H1 (cell line): Measurements from ENCODE around the gene NTRK1. TPM values are rescaled to one million over a fixed set of nuclear protein-coding genes. Genes with fewer than 3 reads are reported as not detected.

ENCODE experiments used
- CTCF ChIA-PET: fragments of 300-600 bp; sonication (Branson Sonifier 250); formaldehyde crosslinking; loops from one replicate; lab custom pipeline; 2021; ENCODE audit not compliant: partially characterized antibody; lab: Charles Lee
- POLR2A ChIA-PET: fragments of 300-600 bp; sonication (Branson Sonifier 250); formaldehyde crosslinking; loops from one replicate; lab custom pipeline; 2021; ENCODE audit warnings: inconsistent platforms; ENCODE audit not compliant: partially characterized antibody; lab: Charles Lee
- DNase-seq, 2 experiments: peaks; one replicate each; pipeline versions ENCODE4 v3.0.0 to v3.0.0-alpha.2; 2010 to 2022; ENCODE audit warnings: low spot score in 2 of 2, low read depth in 1 of 2, mixed read lengths in 1 of 2
- FAIRE-seq: peaks from 2 replicates; lab custom pipeline; 2011; peaks lifted over from hg19 to GRCh38; lab: Jason Lieb, UNC
- H2AFZ ChIP-seq: 2 replicates; pipeline ENCODE4 v1.8.1; 2012; ENCODE audit warnings: low read length, inconsistent platforms
- H2AK5ac ChIP-seq: 2 replicates; pipeline ENCODE4 v1.6.1; 2013; ENCODE audit warnings: low read depth, low read length
- H2BK120ac ChIP-seq: replicated peaks from 2 replicates; pipeline ENCODE3; 2013; ENCODE audit warnings: low read depth, low read length, inconsistent platforms
- H2BK12ac ChIP-seq: 2 replicates; pipeline ENCODE4 v1.6.1; 2013; ENCODE audit warnings: low read depth, low read length
- H2BK15ac ChIP-seq: 2 replicates; pipeline ENCODE4 v1.6.1; 2013; ENCODE audit warnings: low read length
- H2BK20ac ChIP-seq: 2 replicates; pipeline ENCODE4 v1.6.1; 2013; ENCODE audit warnings: low read length
- H2BK5ac ChIP-seq: 2 replicates; pipeline ENCODE4 v1.6.1; 2013; ENCODE audit warnings: low read depth, low read length
- H3K14ac ChIP-seq: 2 replicates; pipeline ENCODE4 v1.6.1; 2013; ENCODE audit warnings: inconsistent platforms; ENCODE audit not compliant: insufficient read length
- H3K18ac ChIP-seq: 2 replicates; pipeline ENCODE4 v1.6.1; 2013; ENCODE audit warnings: low read length; ENCODE audit errors: extremely low read depth
- H3K23ac ChIP-seq: 2 replicates; pipeline ENCODE4 v1.6.1; 2013; ENCODE audit warnings: inconsistent platforms; ENCODE audit not compliant: insufficient read length
- H3K23me2 ChIP-seq: 2 replicates; pipeline ENCODE4 v1.6.1; 2013; ENCODE audit warnings: low read depth, low read length
- H3K27ac ChIP-seq: 2 replicates; pipeline ENCODE4 v1.6.1; 2011; ENCODE audit warnings: low read depth, low read length, inconsistent platforms
- H3K27me3 ChIP-seq, 4 experiments: replicated peaks in 1 of 4; 1 replicate in 1 of 4; 2 replicates in 3 of 4; pipeline versions ENCODE4 v1.6.1 to v1.8.1; 2011 to 2013; ENCODE audit warnings: low read length in 3 of 4, mild to moderate bottlenecking in 3 of 4, inconsistent platforms in 2 of 4, mixed read lengths in 2 of 4, moderate library complexity in 1 of 4; ENCODE audit not compliant: control insufficient read depth in 3 of 4, insufficient read depth in 3 of 4; ENCODE audit errors: extremely low read depth in 1 of 4
- H3K36me3 ChIP-seq, 4 experiments: 2 replicates each; pipeline versions ENCODE4 v1.6.1 to v1.8.1; 2011 to 2013; ENCODE audit warnings: mild to moderate bottlenecking in 4 of 4, low read length in 3 of 4, moderate library complexity in 2 of 4, control low read depth in 1 of 4, inconsistent platforms in 1 of 4; ENCODE audit not compliant: insufficient read depth in 4 of 4, control insufficient read depth in 2 of 4
- H3K4ac ChIP-seq: replicated peaks from 2 replicates; pipeline ENCODE3; 2013; ENCODE audit warnings: low read length, low read depth, mixed read lengths, inconsistent platforms; ENCODE audit not compliant: insufficient read length
- H3K4me1 ChIP-seq, 4 experiments: replicated peaks in 1 of 4; 1 replicate in 1 of 4; 2 replicates in 3 of 4; pipeline versions ENCODE4 v1.6.1 to v1.8.1; 2011 to 2013; ENCODE audit warnings: low read length in 3 of 4, inconsistent platforms in 2 of 4, mixed read lengths in 1 of 4; ENCODE audit not compliant: insufficient read depth in 4 of 4, control insufficient read depth in 3 of 4
- H3K4me2 ChIP-seq, 2 experiments: 2 replicates each; pipeline versions ENCODE4 v1.6.1 to v1.8.1; 2011 to 2013; ENCODE audit warnings: low read depth in 2 of 2, low read length in 2 of 2, control low read depth in 1 of 2, inconsistent platforms in 1 of 2, mild to moderate bottlenecking in 1 of 2; ENCODE audit not compliant: insufficient read depth in 1 of 2
- H3K4me3 ChIP-seq, 4 experiments: fragments of 200-600, 300-600 bp in 1 of 4; sonication (generic), shearing (Covaris generic), sonication (Bioruptor Twin) in 1 of 4; 2 replicates each; pipeline versions ENCODE4 v1.5.1 to v1.8.1; 2011 to 2016; ENCODE audit warnings: low read length in 4 of 4, low read depth in 3 of 4, control low read depth in 2 of 4, inconsistent platforms in 2 of 4, mild to moderate bottlenecking in 2 of 4, mixed read lengths in 1 of 4, moderate library complexity in 1 of 4; ENCODE audit not compliant: insufficient read depth in 2 of 4; ENCODE audit errors: extremely low read depth in 1 of 4
- H3K56ac ChIP-seq: replicated peaks from 2 replicates; pipeline ENCODE3; 2013; ENCODE audit warnings: low read depth, mild to moderate bottlenecking, mixed read lengths, low read length, inconsistent platforms; ENCODE audit not compliant: insufficient read length
- H3K79me1 ChIP-seq: 2 replicates; pipeline ENCODE4 v1.6.1; 2013; ENCODE audit warnings: low read depth, low read length, control low read depth
- H3K79me2 ChIP-seq, 2 experiments: 2 replicates each; pipeline versions ENCODE4 v1.6.1 to v1.8.1; 2012 to 2013; ENCODE audit warnings: low read length in 2 of 2, mild to moderate bottlenecking in 2 of 2, inconsistent platforms in 1 of 2; ENCODE audit not compliant: insufficient read depth in 2 of 2, control insufficient read depth in 1 of 2
- H3K9ac ChIP-seq, 4 experiments: replicated peaks in 1 of 4; 1 replicate in 1 of 4; 2 replicates in 3 of 4; pipeline versions ENCODE4 v1.6.1 to v1.8.1; 2011 to 2013; ENCODE audit warnings: low read depth in 3 of 4, low read length in 3 of 4, control low read depth in 2 of 4, mild to moderate bottlenecking in 2 of 4, moderate library complexity in 2 of 4, inconsistent platforms in 1 of 4; ENCODE audit errors: extremely low read depth in 1 of 4
- H3K9me3 ChIP-seq, 2 experiments: 2 replicates each; pipeline versions ENCODE4 v1.6.1 to v1.8.1; 2012 to 2013; ENCODE audit warnings: mild to moderate bottlenecking in 2 of 2, moderate library complexity in 2 of 2, control low read depth in 1 of 2, inconsistent platforms in 1 of 2, low read depth in 1 of 2, low read length in 1 of 2, mixed read lengths in 1 of 2; ENCODE audit not compliant: insufficient read depth in 2 of 2
- H4K20me1 ChIP-seq, 2 experiments: replicated peaks in 1 of 2; 2 replicates each; pipeline versions ENCODE3 to v1.8.1; 2011 to 2013; ENCODE audit warnings: inconsistent platforms in 2 of 2, low read length in 2 of 2, mild to moderate bottlenecking in 1 of 2; ENCODE audit not compliant: insufficient read depth in 2 of 2, control insufficient read depth in 1 of 2
- H4K5ac ChIP-seq: 2 replicates; pipeline ENCODE4 v1.6.1; 2013; ENCODE audit warnings: low read length, low read depth, mixed read lengths, inconsistent platforms; ENCODE audit not compliant: insufficient read length
- H4K8ac ChIP-seq: 2 replicates; pipeline ENCODE4 v1.8.0; 2013; ENCODE audit warnings: mild to moderate bottlenecking, moderate library complexity, low read length, inconsistent platforms; ENCODE audit not compliant: insufficient read depth; ENCODE audit errors: extremely low read depth
- H4K91ac ChIP-seq: replicated peaks from 2 replicates; pipeline ENCODE3; 2013; ENCODE audit warnings: low read length, mixed read lengths, inconsistent platforms; ENCODE audit not compliant: insufficient read length
- BACH1 ChIP-seq: IDR thresholded peaks from 2 replicates; pipeline ENCODE4 v1.6.1; 2012; ENCODE audit warnings: low read length, improper control_type of control experiment
- CHD1 ChIP-seq: IDR thresholded peaks from 2 replicates; pipeline ENCODE4 v1.6.1; 2012; ENCODE audit warnings: low read depth, low read length, improper control_type of control experiment
- NANOG ChIP-seq: IDR thresholded peaks from 2 replicates; pipeline ENCODE4 v1.6.1; 2011; ENCODE audit warnings: low read length, low read depth, mild to moderate bottlenecking, inconsistent platforms; ENCODE audit not compliant: insufficient read depth, poor library complexity, severe bottlenecking
- NRF1 ChIP-seq: IDR thresholded peaks from 2 replicates; pipeline ENCODE4 v1.6.1; 2011; ENCODE audit warnings: mild to moderate bottlenecking, low read depth, low read length, improper control_type of control experiment
- RFX5 ChIP-seq: IDR thresholded peaks from 2 replicates; pipeline ENCODE4 v1.6.1; 2011; ENCODE audit warnings: low read depth, low read length, improper control_type of control experiment, borderline replicate concordance
- RNF2 ChIP-seq: fragments of 200-900, 300-1000 bp; sonication (generic); IDR thresholded peaks from 2 replicates; pipeline ENCODE4 v1.7.1; 2016; ENCODE audit warnings: borderline replicate concordance, low read depth, mild to moderate bottlenecking, antibody characterized with exemption, low read length; ENCODE audit not compliant: poor library complexity, severe bottlenecking; ENCODE audit errors: missing control alignments
- RXRA ChIP-seq: IDR thresholded peaks from 2 replicates; pipeline ENCODE4 v1.6.1; 2011; ENCODE audit warnings: low read depth, mild to moderate bottlenecking, low read length, moderate library complexity; ENCODE audit not compliant: insufficient read depth
- TCF12 ChIP-seq: IDR thresholded peaks from 2 replicates; pipeline ENCODE4 v1.6.1; 2011; ENCODE audit warnings: low read depth, mild to moderate bottlenecking, low read length
- TEAD4 ChIP-seq: IDR thresholded peaks from 2 replicates; pipeline ENCODE4 v1.6.1; 2012; ENCODE audit warnings: low read depth, low read length, inconsistent platforms, mixed read lengths
- USF2 ChIP-seq: IDR thresholded peaks from 2 replicates; pipeline ENCODE4 v1.6.1; 2011; ENCODE audit warnings: low read length, improper control_type of control experiment
- WGBS, 2 experiments: shearing (Covaris generic) in 1 of 2; methylation state at CpG; one replicate each; pipeline versions ENCODE4 v1.1.6 to v1.1.7; 2013 to 2015; ENCODE audit warnings: low lambda C conversion rate in 2 of 2, mixed read lengths in 2 of 2, inconsistent platforms in 1 of 2, low coverage in 1 of 2, missing lambda C conversion rate in 1 of 2; ENCODE audit not compliant: insufficient replicate concordance in 2 of 2, insufficient coverage in 1 of 2, insufficient read length in 1 of 2; ENCODE audit errors: extremely low coverage in 1 of 2, missing lambda C conversion rate in 1 of 2; 5-methylcytosine and 5-hydroxymethylcytosine counted together
- polyA plus RNA-seq, 7 experiments: library from polyadenylated mRNA; depleted of rRNA in 3 of 7; stranded (reverse) in 5 of 7; unstranded in 2 of 7; fragments of >200 nt in 5 of 7; fragments of 200-250 nt in 2 of 7; gene quantifications; 1 replicate in 5 of 7; 2 replicates in 1 of 7; 4 replicates in 1 of 7; pipeline versions ENCODE4 v1.2.1 to v1.2.3, GENCODE V29; 2011 to 2013; ENCODE audit warnings: missing spikeins in 2 of 7, mixed read lengths in 2 of 7
- total RNA-seq: library from RNA; stranded (reverse); fragmentation: NEBNext Ultra II Directional; extraction: Animal tissue kit (Norgen Biotek cat#: 25700); gene quantifications from 2 replicates; pipeline ENCODE4 v1.2.1, GENCODE V29; 2021

The NTRK1 gene
- total and polyA plus RNA-seq, 2 of the 8 experiments (the other 6 are each of a cell fraction or from before 2014, with no cell fraction given): 0.12 to 0.24 TPM

GRCh38 chr1:156839426-156840109, 21.1 kb upstream of the NTRK1 start:
- FAIRE-seq (no peak), DNase-seq (no peak)
- Histone ChIP-seq H3K79me2 (no peaks in the 10 kb centered on the region), H3K79me1 (no peaks in the 10 kb centered on the region), H3K9ac (no peak overlapping the region), H3K23me2 (no peaks in the 10 kb centered on the region), H3K18ac (no peak overlapping the region), H3K4ac (no peak overlapping the region), H3K9me3 (no peaks in the 10 kb centered on the region), H3K27me3 (peaks cover 14 to 29% (median 27%) of the 10 kb centered on the region in 4 experiments), H3K27ac (no peak overlapping the region), H3K56ac (no peak overlapping the region), H3K36me3 (no peaks in the 10 kb centered on the region), H2AFZ (no peak overlapping the region), H3K23ac (no peak overlapping the region), H4K8ac (no peak overlapping the region; the same call in 1 of the 2 replicates), H3K4me3 (no peak overlapping the region), H4K20me1 (peaks cover 6 to 7% of the 10 kb centered on the region in 2 experiments), H2BK20ac (no peak overlapping the region), H3K4me2 (no peak overlapping the region), H3K14ac (no peak overlapping the region), H2BK5ac (no peak overlapping the region), H2BK15ac (no peak overlapping the region), H2AK5ac (no peak overlapping the region), H2BK12ac (no peak overlapping the region), H4K91ac (no peak overlapping the region), H4K5ac (no peak overlapping the region), H3K4me1 (peaks cover 0 to 5% (median 5%) of the 10 kb centered on the region in 4 experiments; a peak in 5 of 7 replicates), H2BK120ac (no peak overlapping the region)
- POLR2A ChIA-PET: interaction anchor here (0.9 to 1.3 kb wide), 7 partner anchors 9 to 47 kb away, joined by 3 to 5 read pairs (median 4); partner anchors contain the start of gene NTRK1
- TF ChIP-seq NRF1 (no peak), USF2 (no peak), NANOG (no peak), RXRA (no peak), TCF12 (no peak), TEAD4 (no peak), CHD1 (no peak), RFX5 (no peak), BACH1 (no peak), RNF2 (no peak)
- WGBS, 2 experiments: 69% methylated on average over 9 of the region's 9 CpGs; no CpG with 5 or more reads in 1 of the 2 experiments
- CTCF ChIA-PET: interaction anchor here (0.7 to 22.0 kb wide), 33 partner anchors 12 to 215 kb away, joined by 3 to 556 read pairs (median 6); partner anchors contain the start of genes INSRR, LRRC71, NTRK1 and PEAR1
